Hepatocyte (in vitro differentiated cells): ENCODE data around the gene ANGPTL8. TPM values are rescaled to one million over a fixed set of nuclear protein-coding genes. Genes with fewer than 3 reads are reported as not detected.

Experiments
- DNase-seq: peaks from one replicate; pipeline ENCODE4 v3.0.0-alpha.2; 2016; ENCODE audit warnings: low spot score
- H2AFZ ChIP-seq: fragments of 200-600 bp; sonication (generic); 2 replicates; pipeline ENCODE4 v1.6.0; 2016; ENCODE audit warnings: antibody characterized with exemption, mild to moderate bottlenecking
- H3K27ac ChIP-seq: fragments of 200-600 bp; sonication (generic); 2 replicates; pipeline ENCODE4 v1.5.1; 2016; ENCODE audit warnings: mild to moderate bottlenecking
- H3K27me3 ChIP-seq: fragments of 200-600 bp; sonication (generic); 2 replicates; pipeline ENCODE4 v1.6.1; 2016
- H3K36me3 ChIP-seq: fragments of 200-600 bp; sonication (generic); replicated peaks from 2 replicates; pipeline ENCODE4 v1.5.1; 2016; ENCODE audit warnings: low read depth; ENCODE audit not compliant: insufficient read depth
- H3K4me1 ChIP-seq: fragments of 200-600 bp; sonication (generic); 2 replicates; pipeline ENCODE4 v1.5.1; 2016; ENCODE audit warnings: mild to moderate bottlenecking, moderate library complexity; ENCODE audit not compliant: insufficient read depth
- H3K4me2 ChIP-seq: fragments of 200-600 bp; sonication (generic); 2 replicates; pipeline ENCODE4 v1.6.0; 2016
- H3K4me3 ChIP-seq: fragments of 200-600 bp; sonication (generic); 2 replicates; pipeline ENCODE4 v1.5.1; 2016; ENCODE audit warnings: mild to moderate bottlenecking
- H3K79me2 ChIP-seq: fragments of 200-600 bp; sonication (generic); 2 replicates; pipeline ENCODE4 v1.6.0; 2017; ENCODE audit warnings: mild to moderate bottlenecking
- H3K9me2 ChIP-seq: fragments of 200-600 bp; sonication (generic); replicated peaks from 2 replicates; pipeline ENCODE4 v1.6.0; 2017; ENCODE audit warnings: mild to moderate bottlenecking; ENCODE audit not compliant: insufficient read depth
- H3K9me3 ChIP-seq: fragments of 200-600 bp; sonication (generic); 2 replicates; pipeline ENCODE4 v1.5.1; 2016; ENCODE audit warnings: low read depth, mild to moderate bottlenecking
- H4K20me1 ChIP-seq: fragments of 200-600 bp; sonication (generic); 2 replicates; pipeline ENCODE4 v1.6.0; 2016; ENCODE audit warnings: mild to moderate bottlenecking; ENCODE audit not compliant: insufficient read depth, poor library complexity, severe bottlenecking
- CTCF ChIP-seq: fragments of 200-600 bp; sonication (generic); IDR thresholded peaks from 2 replicates; pipeline ENCODE4 v1.5.1; 2016; ENCODE audit warnings: antibody characterized with exemption, mild to moderate bottlenecking; ENCODE audit not compliant: poor library complexity
- EZH2 ChIP-seq: fragments of 200-600 bp; sonication (generic); IDR thresholded peaks from 2 replicates; pipeline ENCODE4 v1.6.1; 2016; ENCODE audit warnings: antibody characterized with exemption, mild to moderate bottlenecking, borderline replicate concordance
- EZH2phosphoT487 ChIP-seq: fragments of 200-600 bp; sonication (generic); IDR thresholded peaks from one replicate; pipeline ENCODE4 v1.6.1; 2018; ENCODE audit warnings: antibody characterized with exemption, mild to moderate bottlenecking, low read depth, moderate library complexity; ENCODE audit not compliant: unreplicated experiment, severe bottlenecking
- WGBS: methylation state at CpG from one replicate; pipeline ENCODE4 v1.1.6; 2016; ENCODE audit warnings: low lambda C conversion rate; ENCODE audit errors: missing lambda C conversion rate; 5-methylcytosine and 5-hydroxymethylcytosine counted together
- polyA plus RNA-seq: library from polyadenylated mRNA; unstranded; fragments of >200 nt; fragmentation: Nextera tagmentation; extraction: Ambion mirVana; gene quantifications from 2 replicates; pipeline ENCODE4 v1.2.1, GENCODE V29; 2016
- total RNA-seq: library from RNA; depleted of rRNA; stranded (reverse); fragments of >200 nt; gene quantifications from 2 replicates; pipeline ENCODE4 v1.2.3, GENCODE V29; 2014

The ANGPTL8 gene
- total and polyA plus RNA-seq, 2 experiments from 2014 or later, result 20.8 to 24.9 TPM

GRCh38 chr19:11209839-11210655 is 29.4 kb upstream of the ANGPTL8 start:
- H4K20me1 ChIP-seq, result no peaks in the 10 kb centered on the region
- no peak overlapping the region for H3K4me2 ChIP-seq
- H3K27me3 ChIP-seq, result no peaks in the 10 kb centered on the region
- no peak overlapping the region for H2AFZ ChIP-seq
- H3K9me2 ChIP-seq, result no peaks in the 10 kb centered on the region
- no peak overlapping the region for H3K27ac ChIP-seq
- no peaks in the 10 kb centered on the region for H3K36me3 ChIP-seq
- H3K79me2 ChIP-seq, result no peaks in the 10 kb centered on the region
- TF ChIP-seq EZH2phosphoT487, result no peak
- TF ChIP-seq CTCF, result no peak
- TF ChIP-seq EZH2, result no peak
- WGBS, result no CpG with 5 or more reads among the region's 2 CpGs
- H3K4me1 ChIP-seq, result no peaks in the 10 kb centered on the region
- no peak for DNase-seq
- H3K4me3 ChIP-seq, result no peak overlapping the region
- no peaks in the 10 kb centered on the region for H3K9me3 ChIP-seq

GRCh38 chr19:11210656-11210928 is 28.8 kb upstream of the ANGPTL8 start:
- 88% methylated on average over 1 of the region's 1 CpG for WGBS
- H2AFZ ChIP-seq, result no peak overlapping the region
- no peaks in the 10 kb centered on the region for H3K9me3 ChIP-seq
- H3K27me3 ChIP-seq, result no peaks in the 10 kb centered on the region
- DNase-seq, result no peak
- H3K4me2 ChIP-seq, result no peak overlapping the region
- H4K20me1 ChIP-seq, result no peaks in the 10 kb centered on the region
- no peak for TF ChIP-seq EZH2
- no peak for TF ChIP-seq EZH2phosphoT487
- no peak for TF ChIP-seq CTCF
- no peaks in the 10 kb centered on the region for H3K4me1 ChIP-seq
- no peak overlapping the region for H3K27ac ChIP-seq
- H3K9me2 ChIP-seq, result no peaks in the 10 kb centered on the region
- H3K4me3 ChIP-seq, result no peak overlapping the region
- H3K36me3 ChIP-seq, result no peaks in the 10 kb centered on the region
- no peaks in the 10 kb centered on the region for H3K79me2 ChIP-seq

GRCh38 chr19:11214387-11214786 is 25.0 kb upstream of the ANGPTL8 start:
- Histone ChIP-seq H3K27ac (no peak overlapping the region), H3K9me3 (no peaks in the 10 kb centered on the region), H4K20me1 (no peaks in the 10 kb centered on the region), H3K4me3 (no peak overlapping the region), H3K79me2 (no peaks in the 10 kb centered on the region), H3K4me1 (no peaks in the 10 kb centered on the region), H3K27me3 (no peaks in the 10 kb centered on the region), H3K4me2 (no peak overlapping the region), H2AFZ (no peak overlapping the region), H3K9me2 (no peaks in the 10 kb centered on the region), H3K36me3 (no peaks in the 10 kb centered on the region)
- WGBS, result 95% methylated on average over 6 of the region's 6 CpGs
- no peak for DNase-seq
- TF ChIP-seq EZH2phosphoT487, result no peak

GRCh38 chr19:11221082-11221598 is 18.3 kb upstream of the ANGPTL8 start:
- Histone ChIP-seq H3K4me2 (no peak overlapping the region), H3K9me2 (no peaks in the 10 kb centered on the region), H3K36me3 (peaks cover 3% of the 10 kb centered on the region), H3K27ac (no peak overlapping the region), H3K27me3 (no peaks in the 10 kb centered on the region), H3K4me1 (no peaks in the 10 kb centered on the region), H4K20me1 (no peaks in the 10 kb centered on the region), H3K9me3 (no peaks in the 10 kb centered on the region), H3K4me3 (no peak overlapping the region), H3K79me2 (no peaks in the 10 kb centered on the region), H2AFZ (no peak overlapping the region)
- TF ChIP-seq CTCF, result no peak
- TF ChIP-seq EZH2, result no peak
- TF ChIP-seq EZH2phosphoT487, result no peak
- DNase-seq, result no peak
- 97% methylated on average over 3 of the region's 3 CpGs for WGBS
